IMR-90 (cell line): ENCODE results near the gene GSTP1. TPM values are rescaled to one million over a fixed set of nuclear protein-coding genes. Genes with fewer than 3 reads are reported as not detected.

Experiments
- RFX5 ChIP-seq: IDR thresholded peaks from 2 replicates; pipeline ENCODE4 v1.8.0; 2012; ENCODE audit warnings: low read depth, mild to moderate bottlenecking, low read length, moderate library complexity
- polyA plus RNA-seq, 3 experiments: library from polyadenylated mRNA; depleted of rRNA; stranded (reverse); fragments of >200 nt; gene quantifications; 2 replicates each; pipeline ENCODE4 v1.2.3, GENCODE V29; 2012; ENCODE audit warnings: low replicate concordance in 1 of 3
- total RNA-seq: library from RNA; depleted of rRNA; stranded (reverse); fragments of >200 nt; gene quantifications from 2 replicates; pipeline ENCODE4 v1.2.3, GENCODE V29; 2012
- TF ChIP-seq, protein P1 (sequence below): conservative IDR thresholded peaks from 2 replicates; pipeline ENCODE4 v1.5.1; 2012; ENCODE audit warnings: mild to moderate bottlenecking, low read depth, low read length, improper control_type of control experiment

The GSTP1 gene
- total and polyA plus RNA-seq, 2 of the 4 experiments (the other 2 are of a cell fraction): 947 to 1,539 TPM

DNA sequence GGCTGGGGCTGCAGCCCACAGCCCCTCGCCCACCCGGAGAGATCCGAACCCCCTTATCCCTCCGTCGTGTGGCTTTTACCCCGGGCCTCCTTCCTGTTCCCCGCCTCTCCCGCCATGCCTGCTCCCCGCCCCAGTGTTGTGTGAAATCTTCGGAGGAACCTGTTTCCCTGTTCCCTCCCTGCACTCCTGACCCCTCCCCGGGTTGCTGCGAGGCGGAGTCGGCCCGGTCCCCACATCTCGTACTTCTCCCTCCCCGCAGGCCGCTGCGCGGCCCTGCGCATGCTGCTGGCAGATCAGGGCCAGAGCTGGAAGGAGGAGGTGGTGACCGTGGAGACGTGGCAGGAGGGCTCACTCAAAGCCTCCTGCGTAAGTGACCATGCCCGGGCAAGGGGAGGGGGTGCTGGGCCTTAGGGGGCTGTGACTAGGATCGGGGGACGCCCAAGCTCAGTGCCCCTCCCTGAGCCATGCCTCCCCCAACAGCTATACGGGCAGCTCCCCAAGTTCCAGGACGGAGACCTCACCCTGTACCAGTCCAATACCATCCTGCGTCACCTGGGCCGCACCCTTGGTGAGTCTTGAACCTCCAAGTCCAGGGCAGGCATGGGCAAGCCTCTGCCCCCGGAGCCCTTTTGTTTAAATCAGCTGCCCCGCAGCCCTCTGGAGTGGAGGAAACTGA is 731 bp downstream of the GSTP1 start (continued):
- TF ChIP-seq, protein P1, sequence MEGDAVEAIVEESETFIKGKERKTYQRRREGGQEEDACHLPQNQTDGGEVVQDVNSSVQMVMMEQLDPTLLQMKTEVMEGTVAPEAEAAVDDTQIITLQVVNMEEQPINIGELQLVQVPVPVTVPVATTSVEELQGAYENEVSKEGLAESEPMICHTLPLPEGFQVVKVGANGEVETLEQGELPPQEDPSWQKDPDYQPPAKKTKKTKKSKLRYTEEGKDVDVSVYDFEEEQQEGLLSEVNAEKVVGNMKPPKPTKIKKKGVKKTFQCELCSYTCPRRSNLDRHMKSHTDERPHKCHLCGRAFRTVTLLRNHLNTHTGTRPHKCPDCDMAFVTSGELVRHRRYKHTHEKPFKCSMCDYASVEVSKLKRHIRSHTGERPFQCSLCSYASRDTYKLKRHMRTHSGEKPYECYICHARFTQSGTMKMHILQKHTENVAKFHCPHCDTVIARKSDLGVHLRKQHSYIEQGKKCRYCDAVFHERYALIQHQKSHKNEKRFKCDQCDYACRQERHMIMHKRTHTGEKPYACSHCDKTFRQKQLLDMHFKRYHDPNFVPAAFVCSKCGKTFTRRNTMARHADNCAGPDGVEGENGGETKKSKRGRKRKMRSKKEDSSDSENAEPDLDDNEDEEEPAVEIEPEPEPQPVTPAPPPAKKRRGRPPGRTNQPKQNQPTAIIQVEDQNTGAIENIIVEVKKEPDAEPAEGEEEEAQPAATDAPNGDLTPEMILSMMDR: no peak
- TF ChIP-seq RFX5: no peak
